Common myeloid progenitor, CD34-positive (primary cell): ENCODE results near the gene PTPRG.

ENCODE experiments used
- CTCF ChIA-PET: fragments of 350-600 bp; sonication (Branson Sonifier 250); formaldehyde crosslinking; loops from one replicate; lab custom pipeline; 2021; ENCODE audit warnings: antibody characterized with exemption; lab: Charles Lee
- POLR2A ChIA-PET: fragments of 350-600 bp; sonication (Branson Sonifier 250); formaldehyde crosslinking; loops from one replicate; lab custom pipeline; 2021; ENCODE audit warnings: antibody characterized with exemption; lab: Charles Lee
- DNase-seq, 3 donors: peaks; one replicate each; pipeline versions ENCODE4 v3.0.0 to v3.0.0-alpha.2; 2013
- H3K27ac ChIP-seq, 2 experiments: 1 replicate in 1 of 2; 2 replicates in 1 of 2; pipeline ENCODE4 v1.7.0; 2013; ENCODE audit warnings: inconsistent platforms in 2 of 2, low read length in 2 of 2, mild to moderate bottlenecking in 2 of 2, low read depth in 1 of 2, moderate library complexity in 1 of 2; ENCODE audit not compliant: severe bottlenecking in 2 of 2, insufficient read depth in 1 of 2, poor library complexity in 1 of 2
- H3K27me3 ChIP-seq, 5 experiments: replicated peaks in 2 of 5; 1 replicate in 3 of 5; 2 replicates in 2 of 5; pipeline versions ENCODE4 v1.6.1 to v1.7.0; 2013; ENCODE audit warnings: low read length in 4 of 5, mild to moderate bottlenecking in 2 of 5, moderate library complexity in 2 of 5, inconsistent platforms in 1 of 5; ENCODE audit not compliant: insufficient read depth in 5 of 5, control insufficient read depth in 4 of 5
- H3K36me3 ChIP-seq, 4 experiments: 1 replicate in 2 of 4; 2 replicates in 2 of 4; pipeline versions ENCODE4 v1.6.1 to v1.7.0; 2013; ENCODE audit warnings: low read length in 3 of 4, control low read depth in 1 of 4, mild to moderate bottlenecking in 1 of 4; ENCODE audit not compliant: control insufficient read depth in 4 of 4, insufficient read depth in 4 of 4
- H3K4me1 ChIP-seq, 4 experiments: 1 replicate in 3 of 4; 2 replicates in 1 of 4; pipeline versions ENCODE4 v1.6.1 to v1.7.1; 2013; ENCODE audit warnings: low read length in 3 of 4, mild to moderate bottlenecking in 3 of 4, control low read depth in 1 of 4, inconsistent platforms in 1 of 4, moderate library complexity in 1 of 4; ENCODE audit not compliant: control insufficient read depth in 4 of 4, insufficient read depth in 4 of 4; ENCODE audit errors: control extremely low read depth in 1 of 4
- H3K4me3 ChIP-seq, 7 experiments: 1 replicate in 4 of 7; 2 replicates in 3 of 7; pipeline versions ENCODE4 v1.5.1 to v1.7.0; 2013; ENCODE audit warnings: mild to moderate bottlenecking in 7 of 7, low read length in 6 of 7, moderate library complexity in 6 of 7, inconsistent platforms in 2 of 7, low read depth in 2 of 7, control low read depth in 1 of 7; ENCODE audit not compliant: insufficient read depth in 4 of 7, control insufficient read depth in 1 of 7; ENCODE audit errors: extremely low read depth in 1 of 7
- H3K9me3 ChIP-seq, 5 experiments: 1 replicate in 4 of 5; 2 replicates in 1 of 5; pipeline versions ENCODE4 v1.6.1 to v1.7.1; 2013; ENCODE audit warnings: low read length in 4 of 5, mild to moderate bottlenecking in 2 of 5, inconsistent platforms in 1 of 5, low read depth in 1 of 5, moderate library complexity in 1 of 5; ENCODE audit not compliant: control insufficient read depth in 4 of 5, insufficient read depth in 2 of 5; ENCODE audit errors: control extremely low read depth in 1 of 5
- WGBS: methylation state at CpG from one replicate; pipeline ENCODE4 v1.1.5; 2013; ENCODE audit not compliant: insufficient coverage; 5-methylcytosine and 5-hydroxymethylcytosine counted together

Gene PTPRG

GRCh38 chr3:61839256-61839655 lies 277.9 kb downstream of the PTPRG start:
- CTCF ChIA-PET = interaction anchor here (1.0 to 2.4 kb wide), 2 partner anchors 8 to 14 kb away, joined by 3 to 7 read pairs; no protein-coding TSS in a partner anchor
- no CpG with 5 or more reads among the region's 2 CpGs for WGBS
- H3K4me3 ChIP-seq = no peak overlapping the region

GRCh38 chr3:61841111-61841845 lies 279.9 kb downstream of the PTPRG start:
- ChIA-PET CTCF (no interaction called here), POLR2A (no interaction called here)
- H3K4me1 ChIP-seq = no peaks in the 10 kb centered on the region
- H3K36me3 ChIP-seq = no peaks in the 10 kb centered on the region
- no peak overlapping the region for H3K4me3 ChIP-seq
- H3K27me3 ChIP-seq = no peaks in the 10 kb centered on the region
- H3K27ac ChIP-seq = no peak overlapping the region
- DNase-seq = no peak
- no peaks in the 10 kb centered on the region for H3K9me3 ChIP-seq
- 100% methylated on average over 2 of the region's 10 CpGs for WGBS

More at GRCh38 chr3:61839256-61839655, 277.9 kb downstream of the PTPRG start:
- Histone ChIP-seq H3K36me3 (no peaks in the 10 kb centered on the region), H3K27me3 (no peaks in the 10 kb centered on the region), H3K27ac (no peak overlapping the region), H3K4me1 (no peaks in the 10 kb centered on the region), H3K9me3 (no peaks in the 10 kb centered on the region)
- POLR2A ChIA-PET = no interaction called here
- DNase-seq = no peak

GRCh38 chr3:61841988-61842387 lies 280.6 kb downstream of the PTPRG start:
- ChIA-PET POLR2A (no interaction called here), CTCF (no interaction called here)
- Histone ChIP-seq H3K4me1 (no peaks in the 10 kb centered on the region), H3K27me3 (no peaks in the 10 kb centered on the region), H3K4me3 (no peak overlapping the region), H3K9me3 (no peaks in the 10 kb centered on the region), H3K27ac (no peak overlapping the region), H3K36me3 (no peaks in the 10 kb centered on the region)
- no peak for DNase-seq
- WGBS = 100% methylated on average over 2 of the region's 2 CpGs

GRCh38 chr3:61844346-61844745 lies 283.0 kb downstream of the PTPRG start:
- DNase-seq = no peak
- H3K9me3 ChIP-seq = no peaks in the 10 kb centered on the region
- no peak overlapping the region for H3K27ac ChIP-seq
- POLR2A ChIA-PET = no interaction called here
- no peak overlapping the region for H3K4me3 ChIP-seq
- H3K36me3 ChIP-seq = no peaks in the 10 kb centered on the region
- H3K4me1 ChIP-seq = no peaks in the 10 kb centered on the region
- no peaks in the 10 kb centered on the region for H3K27me3 ChIP-seq
- 97% methylated on average over 3 of the region's 5 CpGs for WGBS
- CTCF ChIA-PET = no interaction called here

GRCh38 chr3:61846488-61846887 lies 285.1 kb downstream of the PTPRG start:
- 100% methylated on average over 2 of the region's 2 CpGs for WGBS
- H3K9me3 ChIP-seq = no peaks in the 10 kb centered on the region
- no peak overlapping the region for H3K4me3 ChIP-seq
- no peaks in the 10 kb centered on the region for H3K36me3 ChIP-seq
- H3K27me3 ChIP-seq = no peaks in the 10 kb centered on the region
- H3K27ac ChIP-seq = no peak overlapping the region
- ChIA-PET POLR2A (no interaction called here), CTCF (no interaction called here)
- H3K4me1 ChIP-seq = no peaks in the 10 kb centered on the region
- DNase-seq = no peak

- ChIA-PET POLR2A (no interaction called here), CTCF (no interaction called here)
- no peaks in the 10 kb centered on the region for H3K9me3 ChIP-seq
- 98% methylated on average over 6 of the region's 7 CpGs for WGBS
- H3K4me1 ChIP-seq = no peaks in the 10 kb centered on the region
- H3K4me3 ChIP-seq = no peak overlapping the region
- DNase-seq = no peak
- H3K27me3 ChIP-seq = no peaks in the 10 kb centered on the region
- no peaks in the 10 kb centered on the region for H3K36me3 ChIP-seq
- H3K27ac ChIP-seq = no peak overlapping the region
Measured at GRCh38 chr3:61847784-61848462, 286.6 kb downstream of the PTPRG start.

- Histone ChIP-seq H3K27ac (no peak overlapping the region), H3K4me1 (no peaks in the 10 kb centered on the region), H3K4me3 (no peak overlapping the region), H3K36me3 (no peaks in the 10 kb centered on the region), H3K27me3 (no peaks in the 10 kb centered on the region), H3K9me3 (no peaks in the 10 kb centered on the region)
- ChIA-PET CTCF (interaction anchor here (1.8 kb wide), 1 partner anchor 9 kb away, joined by 4 read pairs; no protein-coding TSS in a partner anchor), POLR2A (no interaction called here)
- DNase-seq = no peak
- no CpG with 5 or more reads among the region's 3 CpGs for WGBS
Measured at GRCh38 chr3:61848885-61849284, 287.5 kb downstream of the PTPRG start.
